Measurements from ENCODE around the gene PRXL2A. TPM values are rescaled to one million over a fixed set of nuclear protein-coding genes. Genes with fewer than 3 reads are reported as not detected.
A peak's percentile ranks its signal among the peaks of the same experiment; 100 is the strongest.

The PRXL2A gene
- total and polyA plus RNA-seq, 2 experiments from 2014 or later: 31.8 to 51.7 TPM

DNA sequence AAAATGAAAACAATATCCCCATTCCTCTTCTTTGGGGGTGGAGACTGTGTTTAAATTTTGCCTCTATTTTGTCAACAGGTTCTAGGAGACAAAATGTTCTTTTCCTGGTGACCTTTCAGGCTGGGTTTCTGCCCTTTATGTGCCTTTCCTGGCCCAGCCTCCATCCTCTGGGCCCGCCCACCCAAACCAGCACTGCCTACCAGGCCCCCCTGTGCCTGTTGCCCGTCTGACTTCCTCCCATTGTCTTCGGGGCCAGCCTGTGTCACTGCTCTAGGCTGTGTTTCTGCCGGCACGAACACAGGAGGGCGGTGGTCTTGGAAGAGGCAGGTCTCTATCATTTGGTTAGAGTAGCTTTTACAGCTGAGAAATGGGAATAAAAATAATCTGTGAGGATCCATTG is 59.7 kb downstream of the PRXL2A start:
- peaks cover 68% of the 10 kb centered on the region for H3K4me1 Mint-ChIP-seq
- Histone ChIP-seq H3F3A (replicated peaks; ENCODE audit: low read depth) (no peaks in the 10 kb centered on the region), H3K27me3 (ENCODE audit: insufficient read depth) (peaks cover 29% of the 10 kb centered on the region; the same call in 1 of the 2 replicates), H3K79me2 (replicated peaks; ENCODE audit: insufficient read depth) (peaks cover 84% of the 10 kb centered on the region), H3K27ac (ENCODE audit: low read depth) (no peak overlapping the region), H3K4me2 (peak overlapping the region; percentile 72; the same call in 1 of the 2 replicates), H4K20me1 (replicated peaks; ENCODE audit: insufficient read depth) (peaks cover 50% of the 10 kb centered on the region), H3K9me2 (ENCODE audit: insufficient read depth) (no peaks in the 10 kb centered on the region), H3K4me1 (ENCODE audit: insufficient read depth) (peaks cover 50% of the 10 kb centered on the region), H3K4me3 (no peak overlapping the region), H2AFZ (no peak overlapping the region), H3K36me3 (ENCODE audit: insufficient read depth) (no peaks in the 10 kb centered on the region)
- TF ChIP-seq, protein P1, sequence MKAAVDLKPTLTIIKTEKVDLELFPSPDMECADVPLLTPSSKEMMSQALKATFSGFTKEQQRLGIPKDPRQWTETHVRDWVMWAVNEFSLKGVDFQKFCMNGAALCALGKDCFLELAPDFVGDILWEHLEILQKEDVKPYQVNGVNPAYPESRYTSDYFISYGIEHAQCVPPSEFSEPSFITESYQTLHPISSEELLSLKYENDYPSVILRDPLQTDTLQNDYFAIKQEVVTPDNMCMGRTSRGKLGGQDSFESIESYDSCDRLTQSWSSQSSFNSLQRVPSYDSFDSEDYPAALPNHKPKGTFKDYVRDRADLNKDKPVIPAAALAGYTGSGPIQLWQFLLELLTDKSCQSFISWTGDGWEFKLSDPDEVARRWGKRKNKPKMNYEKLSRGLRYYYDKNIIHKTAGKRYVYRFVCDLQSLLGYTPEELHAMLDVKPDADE (IDR thresholded peaks at IDR 0.05): no peak
- TF ChIP-seq, protein P2, sequence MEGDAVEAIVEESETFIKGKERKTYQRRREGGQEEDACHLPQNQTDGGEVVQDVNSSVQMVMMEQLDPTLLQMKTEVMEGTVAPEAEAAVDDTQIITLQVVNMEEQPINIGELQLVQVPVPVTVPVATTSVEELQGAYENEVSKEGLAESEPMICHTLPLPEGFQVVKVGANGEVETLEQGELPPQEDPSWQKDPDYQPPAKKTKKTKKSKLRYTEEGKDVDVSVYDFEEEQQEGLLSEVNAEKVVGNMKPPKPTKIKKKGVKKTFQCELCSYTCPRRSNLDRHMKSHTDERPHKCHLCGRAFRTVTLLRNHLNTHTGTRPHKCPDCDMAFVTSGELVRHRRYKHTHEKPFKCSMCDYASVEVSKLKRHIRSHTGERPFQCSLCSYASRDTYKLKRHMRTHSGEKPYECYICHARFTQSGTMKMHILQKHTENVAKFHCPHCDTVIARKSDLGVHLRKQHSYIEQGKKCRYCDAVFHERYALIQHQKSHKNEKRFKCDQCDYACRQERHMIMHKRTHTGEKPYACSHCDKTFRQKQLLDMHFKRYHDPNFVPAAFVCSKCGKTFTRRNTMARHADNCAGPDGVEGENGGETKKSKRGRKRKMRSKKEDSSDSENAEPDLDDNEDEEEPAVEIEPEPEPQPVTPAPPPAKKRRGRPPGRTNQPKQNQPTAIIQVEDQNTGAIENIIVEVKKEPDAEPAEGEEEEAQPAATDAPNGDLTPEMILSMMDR (conservative IDR thresholded peaks at IDR 0.05; ENCODE audit: low read depth in 2 of 2): 0 out of 4 replicates have a peak, but pooled peaks of 1 of the 2 experiments have one; percentile 1
- TF ChIP-seq POLR2AphosphoS5 (IDR thresholded peaks at IDR 0.05; ENCODE audit: low read depth): peak; percentile 66
- no peak overlapping the region for H3K27ac Mint-ChIP-seq
- ATAC-seq (peak; percentile 74), DNase-seq (ENCODE audit: low spot score) (peak; percentile 87)
- peaks cover 30% of the 10 kb centered on the region for H3K27me3 Mint-ChIP-seq (ENCODE audit: insufficient read depth, low read depth, poor library complexity)
- H3K9me3 Mint-ChIP-seq: no peaks in the 10 kb centered on the region
- H3K4me3 Mint-ChIP-seq: no peak overlapping the region
- peaks cover 12% of the 10 kb centered on the region for H3K36me3 Mint-ChIP-seq (ENCODE audit: low read depth)

DNA sequence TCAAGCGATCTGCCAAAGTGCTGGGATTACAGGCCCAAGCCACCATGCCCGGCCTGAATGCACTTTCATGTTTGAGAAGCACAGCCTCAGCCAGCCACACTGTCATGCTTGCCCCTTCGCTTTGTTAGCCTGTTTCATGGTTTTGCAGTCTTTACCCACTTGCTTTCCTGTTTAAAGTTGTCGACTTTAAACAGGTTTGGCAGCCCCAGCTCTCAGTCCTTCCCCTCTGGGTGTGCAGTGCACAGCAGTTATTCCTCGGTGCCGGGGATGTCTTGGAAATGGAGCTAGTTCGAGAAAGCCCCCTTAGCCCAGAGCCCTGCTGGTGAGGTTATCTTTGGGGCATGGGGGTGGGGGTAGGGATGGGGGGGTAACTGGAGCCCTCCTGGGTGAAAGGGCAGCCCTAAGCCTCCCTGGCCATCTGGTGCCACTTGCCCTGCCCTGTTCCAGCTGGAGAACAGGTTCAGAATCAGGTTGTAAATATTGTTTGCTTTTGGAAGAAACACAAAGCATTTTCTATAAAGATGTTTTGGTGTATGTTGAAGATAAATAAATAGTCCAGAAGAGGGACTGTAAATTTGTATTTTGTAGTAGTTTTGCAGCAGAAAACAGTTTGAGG is 60.6 kb downstream of the PRXL2A start:
- Mint-ChIP-seq H3K27me3 (ENCODE audit: insufficient read depth, low read depth, poor library complexity) (peaks cover 30% of the 10 kb centered on the region), H3K4me3 (no peak overlapping the region), H3K36me3 (ENCODE audit: low read depth) (peaks cover 12% of the 10 kb centered on the region), H3K9me3 (no peaks in the 10 kb centered on the region), H3K4me1 (peaks cover 66% of the 10 kb centered on the region), H3K27ac (no peak overlapping the region)
- H3K79me2 ChIP-seq (replicated peaks; ENCODE audit: insufficient read depth): peaks cover 84% of the 10 kb centered on the region
- DNase-seq (ENCODE audit: low spot score): no peak
- no peak overlapping the region for H3K4me2 ChIP-seq
- peaks cover 29% of the 10 kb centered on the region; the same call in 1 of the 2 replicates for H3K27me3 ChIP-seq (ENCODE audit: insufficient read depth)
- no peaks in the 10 kb centered on the region for H3F3A ChIP-seq (replicated peaks; ENCODE audit: low read depth)
- ATAC-seq: no peak
- no peaks in the 10 kb centered on the region for H3K9me2 ChIP-seq (ENCODE audit: insufficient read depth)
- peaks cover 47% of the 10 kb centered on the region for H3K4me1 ChIP-seq (ENCODE audit: insufficient read depth)
- no peak overlapping the region for H3K27ac ChIP-seq (ENCODE audit: low read depth)
- peaks cover 53% of the 10 kb centered on the region for H4K20me1 ChIP-seq (replicated peaks; ENCODE audit: insufficient read depth)
- no peak overlapping the region for H3K4me3 ChIP-seq
- no peak overlapping the region for H2AFZ ChIP-seq
- TF ChIP-seq CREB1 (CRISPR knock-in tag; IDR thresholded peaks at IDR 0.05; ENCODE audit: low read depth) (no peak), NANOG (IDR thresholded peaks at IDR 0.05; ENCODE audit: borderline replicate concordance) (no peak), JUNB (IDR thresholded peaks at IDR 0.05; ENCODE audit: unreplicated experiment) (no peak), ZNF331 (CRISPR knock-in tag; IDR thresholded peaks at IDR 0.05; ENCODE audit: low read depth) (no peak)
- TF ChIP-seq, protein P3, sequence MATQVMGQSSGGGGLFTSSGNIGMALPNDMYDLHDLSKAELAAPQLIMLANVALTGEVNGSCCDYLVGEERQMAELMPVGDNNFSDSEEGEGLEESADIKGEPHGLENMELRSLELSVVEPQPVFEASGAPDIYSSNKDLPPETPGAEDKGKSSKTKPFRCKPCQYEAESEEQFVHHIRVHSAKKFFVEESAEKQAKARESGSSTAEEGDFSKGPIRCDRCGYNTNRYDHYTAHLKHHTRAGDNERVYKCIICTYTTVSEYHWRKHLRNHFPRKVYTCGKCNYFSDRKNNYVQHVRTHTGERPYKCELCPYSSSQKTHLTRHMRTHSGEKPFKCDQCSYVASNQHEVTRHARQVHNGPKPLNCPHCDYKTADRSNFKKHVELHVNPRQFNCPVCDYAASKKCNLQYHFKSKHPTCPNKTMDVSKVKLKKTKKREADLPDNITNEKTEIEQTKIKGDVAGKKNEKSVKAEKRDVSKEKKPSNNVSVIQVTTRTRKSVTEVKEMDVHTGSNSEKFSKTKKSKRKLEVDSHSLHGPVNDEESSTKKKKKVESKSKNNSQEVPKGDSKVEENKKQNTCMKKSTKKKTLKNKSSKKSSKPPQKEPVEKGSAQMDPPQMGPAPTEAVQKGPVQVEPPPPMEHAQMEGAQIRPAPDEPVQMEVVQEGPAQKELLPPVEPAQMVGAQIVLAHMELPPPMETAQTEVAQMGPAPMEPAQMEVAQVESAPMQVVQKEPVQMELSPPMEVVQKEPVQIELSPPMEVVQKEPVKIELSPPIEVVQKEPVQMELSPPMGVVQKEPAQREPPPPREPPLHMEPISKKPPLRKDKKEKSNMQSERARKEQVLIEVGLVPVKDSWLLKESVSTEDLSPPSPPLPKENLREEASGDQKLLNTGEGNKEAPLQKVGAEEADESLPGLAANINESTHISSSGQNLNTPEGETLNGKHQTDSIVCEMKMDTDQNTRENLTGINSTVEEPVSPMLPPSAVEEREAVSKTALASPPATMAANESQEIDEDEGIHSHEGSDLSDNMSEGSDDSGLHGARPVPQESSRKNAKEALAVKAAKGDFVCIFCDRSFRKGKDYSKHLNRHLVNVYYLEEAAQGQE (IDR thresholded peaks at IDR 0.05; ENCODE audit: unreplicated experiment): no peak
- TF ChIP-seq, protein P1 (IDR thresholded peaks at IDR 0.05): no peak
- no peaks in the 10 kb centered on the region for H3K36me3 ChIP-seq (ENCODE audit: insufficient read depth)

Data from GM23338 (cell line).